Muscle of back (tissue), 11 donors: ENCODE data around the gene PARL. TPM values are rescaled to one million over a fixed set of nuclear protein-coding genes. Genes with fewer than 3 reads are reported as not detected.
"Not testable (repeated sequence)": the region's sequence is repeated elsewhere in the genome, so short reads cannot be mapped to it uniquely, and the experiment has no call there.

Experiments
- DNase-seq, 3 donors: peaks; one replicate each; pipeline versions ENCODE4 v3.0.0 to v3.0.0-alpha.2; 2013
- polyA plus RNA-seq, 10 donors: library from polyadenylated mRNA; unstranded; fragments of 120-200 nt; gene quantifications; one replicate each; pipeline ENCODE4 v1.2.1, GENCODE V29; 2013; ENCODE audit not compliant: insufficient read length in 10 of 10

Gene PARL
- polyA plus RNA-seq, 10 donors: 25.0 to 39.7 (median 31.6) TPM

- no peak for DNase-seq
Observed at GRCh38 chr3:183794452-183794851, 90.2 kb downstream of the PARL start.

- no peak for DNase-seq
Observed at GRCh38 chr3:183792976-183793375, 91.7 kb downstream of the PARL start.

- no peak for DNase-seq
Observed at GRCh38 chr3:183790700-183791099, 94.0 kb downstream of the PARL start.

GRCh38 chr3:183789826-183790225 is 94.9 kb downstream of the PARL start:
- no peak for DNase-seq

- DNase-seq: not testable (repeated sequence)
Observed at GRCh38 chr3:183784503-183784902, 100.2 kb downstream of the PARL start.

GRCh38 chr3:183782576-183783276 is 102.0 kb downstream of the PARL start:
- no peak for DNase-seq

GRCh38 chr3:183781246-183781645 is 103.4 kb downstream of the PARL start:
- DNase-seq: no peak

GRCh38 chr3:183779896-183780465 is 104.7 kb downstream of the PARL start:
- no peak for DNase-seq

Other genes starting within 250 kb of the PARL start
- 10 to 100 TPM; 20.5 to 36.6 (median 28.5) TPM for gene KLHL24, start 249.3 kb downstream of the PARL start, polyA plus RNA-seq
- gene YEATS2, start 187.1 kb downstream of the PARL start, polyA plus RNA-seq: 10 to 100 TPM; 22.0 to 39.1 (median 28.0) TPM
- gene MAP6D1, start 59.3 kb downstream of the PARL start, polyA plus RNA-seq: 10 to 100 TPM in 9 of 10 donors, 1 to 10 TPM in 1; 9.4 to 31.4 (median 23.4) TPM
- gene ABCC5, start 133.0 kb upstream of the PARL start, polyA plus RNA-seq: 10 to 100 TPM; 17.1 to 40.2 (median 24.6) TPM
- not detected for gene HTR3D, start 146.9 kb upstream of the PARL start, polyA plus RNA-seq
- not detected for gene HTR3C, start 168.2 kb upstream of the PARL start, polyA plus RNA-seq
- gene HTR3E, start 212.2 kb upstream of the PARL start, polyA plus RNA-seq: not detected